Measurements from ENCODE around the gene CPSF2. TPM values are rescaled to one million over a fixed set of nuclear protein-coding genes. Genes with fewer than 3 reads are reported as not detected.

Gene CPSF2
- total RNA-seq, 1 donor from 2014 or later: 116 TPM

- peaks cover 4% of the 10 kb centered on the region for H3K27me3 Mint-ChIP-seq (ENCODE audit: insufficient read depth, low read depth)
- Histone ChIP-seq H3K27ac (no peak overlapping the region), H3F3A (ENCODE audit: low read depth) (no peaks in the 10 kb centered on the region), H3K4me1 (peaks cover 5% of the 10 kb centered on the region), H3K9ac (no peak overlapping the region), H3K4me2 (no peak overlapping the region), H2AFZ (replicated peaks) (no peak overlapping the region), H3K36me3 (no peaks in the 10 kb centered on the region), H4K20me1 (ENCODE audit: low read depth) (no peaks in the 10 kb centered on the region), H3K27me3 (no peaks in the 10 kb centered on the region), H3K79me2 (ENCODE audit: low read depth) (no peaks in the 10 kb centered on the region), H3K9me3 (ENCODE audit: low read depth) (no peaks in the 10 kb centered on the region), H3K4me3 (no peak overlapping the region)
- TF ChIP-seq CTCF (IDR thresholded peaks at IDR 0.05): no peak
- TF ChIP-seq EZH2phosphoT487 (IDR thresholded peaks at IDR 0.05): no peak
- TF ChIP-seq EZH2 (IDR thresholded peaks at IDR 0.05): no peak
- peak overlapping the region; percentile 57 for H3K27ac Mint-ChIP-seq
- H3K4me1 Mint-ChIP-seq: peaks cover 2% of the 10 kb centered on the region
- DNase-seq (ENCODE audit: low spot score): no peak
- no peaks in the 10 kb centered on the region for H3K9me3 Mint-ChIP-seq
- no peak overlapping the region for H3K4me3 Mint-ChIP-seq
- no peaks in the 10 kb centered on the region for H3K36me3 Mint-ChIP-seq
Measured at GRCh38 chr14:92203116-92203515, 81.3 kb downstream of the CPSF2 start.

- Mint-ChIP-seq H3K9me3 (no peaks in the 10 kb centered on the region), H3K36me3 (no peaks in the 10 kb centered on the region), H3K27me3 (ENCODE audit: insufficient read depth, low read depth) (peaks cover 7% of the 10 kb centered on the region), H3K4me1 (peaks cover 2% of the 10 kb centered on the region), H3K27ac (no peak overlapping the region), H3K4me3 (no peak overlapping the region)
- no peak for DNase-seq (ENCODE audit: low spot score)
- no peak overlapping the region for H3K27ac ChIP-seq
- H3K4me1 ChIP-seq: no peaks in the 10 kb centered on the region
- no peaks in the 10 kb centered on the region for H3K36me3 ChIP-seq
- H3K9me3 ChIP-seq (ENCODE audit: low read depth): no peaks in the 10 kb centered on the region
- no peak overlapping the region for H3K4me2 ChIP-seq
- H3K9ac ChIP-seq: no peak overlapping the region
- H3K4me3 ChIP-seq: no peak overlapping the region
- TF ChIP-seq EZH2phosphoT487 (IDR thresholded peaks at IDR 0.05) (no peak), CTCF (IDR thresholded peaks at IDR 0.05) (no peak), EZH2 (IDR thresholded peaks at IDR 0.05) (no peak)
- H3K27me3 ChIP-seq: no peaks in the 10 kb centered on the region
- no peak overlapping the region for H2AFZ ChIP-seq (replicated peaks)
- H4K20me1 ChIP-seq (ENCODE audit: low read depth): no peaks in the 10 kb centered on the region
- no peaks in the 10 kb centered on the region for H3K79me2 ChIP-seq (ENCODE audit: low read depth)
- no peaks in the 10 kb centered on the region for H3F3A ChIP-seq (ENCODE audit: low read depth)
Measured at GRCh38 chr14:92204792-92205191, 83.0 kb downstream of the CPSF2 start.

GRCh38 chr14:92207012-92207927 is 85.5 kb downstream of the CPSF2 start:
- peak overlapping the region; percentile 42 for H2AFZ ChIP-seq (replicated peaks)
- DNase-seq (ENCODE audit: low spot score): peak; percentile 44

More at GRCh38 chr14:92207012-92207927, 85.5 kb downstream of the CPSF2 start:
- no peaks in the 10 kb centered on the region for H3K9me3 ChIP-seq (ENCODE audit: low read depth)
- no peaks in the 10 kb centered on the region for H3K79me2 ChIP-seq (ENCODE audit: low read depth)
- no peaks in the 10 kb centered on the region for H3K27me3 ChIP-seq
- no peak overlapping the region for H3K4me3 ChIP-seq
- no peak for TF ChIP-seq EZH2 (IDR thresholded peaks at IDR 0.05)
- no peak for TF ChIP-seq CTCF (IDR thresholded peaks at IDR 0.05)
- no peak for TF ChIP-seq EZH2phosphoT487 (IDR thresholded peaks at IDR 0.05)
- H4K20me1 ChIP-seq (ENCODE audit: low read depth): no peaks in the 10 kb centered on the region
- H3K36me3 ChIP-seq: no peaks in the 10 kb centered on the region
- peaks cover 7% of the 10 kb centered on the region for H3K27me3 Mint-ChIP-seq (ENCODE audit: insufficient read depth, low read depth)
- no peaks in the 10 kb centered on the region for H3K9me3 Mint-ChIP-seq
- no peaks in the 10 kb centered on the region for H3K4me1 Mint-ChIP-seq
- no peak overlapping the region for H3K4me2 ChIP-seq
- no peak overlapping the region for H3K27ac Mint-ChIP-seq
- H3K9ac ChIP-seq: no peak overlapping the region
- no peaks in the 10 kb centered on the region for H3F3A ChIP-seq (ENCODE audit: low read depth)
- H3K27ac ChIP-seq: no peak overlapping the region
- H3K4me1 ChIP-seq: no peaks in the 10 kb centered on the region
- H3K36me3 Mint-ChIP-seq: no peaks in the 10 kb centered on the region
- no peak overlapping the region for H3K4me3 Mint-ChIP-seq
